NT2/D1 (cell line): ENCODE data around the gene CAMK1D.
"Not testable (repeated sequence)": the region's sequence is repeated elsewhere in the genome, so short reads cannot be mapped to it uniquely, and the experiment has no call there.

Source experiments
- SUZ12 ChIP-seq: IDR thresholded peaks from 2 replicates; pipeline ENCODE4 v1.6.1; 2011; ENCODE audit not compliant: insufficient read length, insufficient read depth; ENCODE audit errors: extremely low read depth
- YY1 ChIP-seq: IDR thresholded peaks from 2 replicates; pipeline ENCODE4 v1.6.1; 2011; ENCODE audit not compliant: insufficient read length, insufficient read depth
- ZNF274 ChIP-seq: IDR thresholded peaks from 2 replicates; pipeline ENCODE4 v1.6.1; 2011; ENCODE audit warnings: mild to moderate bottlenecking, low read depth, low read length

- TF ChIP-seq YY1, ZNF274, SUZ12: not testable (repeated sequence)
Observed at GRCh38 chr10:12865515-12865914, 516.2 kb downstream of the CAMK1D start.
